Trophoblast cell (in vitro differentiated cells and primary cell): ENCODE data around the gene ETV6.

Experiments
- DNase-seq, 2 donors: peaks; one replicate each; pipeline ENCODE4 v3.0.0-alpha.2; 2016
- H2AFZ ChIP-seq: 2 replicates; pipeline ENCODE4 v1.6.1; 2013; ENCODE audit warnings: low read length, moderate library complexity, mild to moderate bottlenecking; ENCODE audit not compliant: insufficient read depth, poor library complexity
- H2AK5ac ChIP-seq: 2 replicates; pipeline ENCODE4 v1.6.1; 2013; ENCODE audit warnings: mild to moderate bottlenecking, low read length
- H2BK120ac ChIP-seq: 2 replicates; pipeline ENCODE4 v1.6.1; 2013; ENCODE audit warnings: low read length, mild to moderate bottlenecking, moderate library complexity; ENCODE audit not compliant: insufficient read depth, poor library complexity
- H2BK12ac ChIP-seq: 2 replicates; pipeline ENCODE4 v1.6.1; 2013; ENCODE audit warnings: mild to moderate bottlenecking, low read length, moderate library complexity
- H2BK5ac ChIP-seq: 2 replicates; pipeline ENCODE4 v1.6.1; 2013; ENCODE audit warnings: low read length, low read depth, moderate library complexity, mild to moderate bottlenecking; ENCODE audit not compliant: poor library complexity
- H3K14ac ChIP-seq: 2 replicates; pipeline ENCODE4 v1.6.1; 2013; ENCODE audit warnings: mild to moderate bottlenecking, low read length
- H3K18ac ChIP-seq: 2 replicates; pipeline ENCODE4 v1.6.1; 2013; ENCODE audit warnings: mild to moderate bottlenecking, low read length
- H3K23ac ChIP-seq: 2 replicates; pipeline ENCODE4 v1.6.1; 2013; ENCODE audit warnings: low read length
- H3K27ac ChIP-seq: 2 replicates; pipeline ENCODE4 v1.5.1; 2013; ENCODE audit warnings: low read depth, mild to moderate bottlenecking, inconsistent platforms, low read length, moderate library complexity
- H3K27me3 ChIP-seq: 2 replicates; pipeline ENCODE4 v1.6.1; 2013; ENCODE audit warnings: inconsistent platforms, mild to moderate bottlenecking, low read length, moderate library complexity; ENCODE audit not compliant: insufficient read depth
- H3K36me3 ChIP-seq, 2 experiments: 1 replicate in 1 of 2; 2 replicates in 1 of 2; pipeline ENCODE4 v1.6.1; 2013; ENCODE audit warnings: low read length in 2 of 2, mild to moderate bottlenecking in 2 of 2, moderate library complexity in 1 of 2; ENCODE audit not compliant: insufficient read depth in 2 of 2, control insufficient read depth in 1 of 2
- H3K4ac ChIP-seq: 2 replicates; pipeline ENCODE4 v1.6.1; 2013; ENCODE audit warnings: low read depth, mild to moderate bottlenecking, low read length, moderate library complexity
- H3K4me1 ChIP-seq, 2 experiments: 1 replicate in 1 of 2; 2 replicates in 1 of 2; pipeline ENCODE4 v1.6.1; 2013; ENCODE audit warnings: low read length in 2 of 2, mild to moderate bottlenecking in 2 of 2, moderate library complexity in 1 of 2; ENCODE audit not compliant: insufficient read depth in 2 of 2, control insufficient read depth in 1 of 2
- H3K4me2 ChIP-seq: 2 replicates; pipeline ENCODE4 v1.6.1; 2013; ENCODE audit warnings: inconsistent platforms, mild to moderate bottlenecking, low read length, moderate library complexity
- H3K4me3 ChIP-seq: 2 replicates; pipeline ENCODE4 v1.5.1; 2013; ENCODE audit warnings: mild to moderate bottlenecking, low read depth, low read length, inconsistent platforms
- H3K79me1 ChIP-seq: one replicate; pipeline ENCODE4 v1.6.1; 2013; ENCODE audit warnings: low read length
- H3K79me2 ChIP-seq: 2 replicates; pipeline ENCODE4 v1.6.1; 2013; ENCODE audit warnings: low read length, mild to moderate bottlenecking; ENCODE audit not compliant: control insufficient read depth, insufficient read depth, poor library complexity
- H3K9ac ChIP-seq: 2 replicates; pipeline ENCODE4 v1.6.1; 2013; ENCODE audit warnings: mild to moderate bottlenecking, low read length
- H3K9me3 ChIP-seq: 2 replicates; pipeline ENCODE4 v1.6.1; 2013; ENCODE audit warnings: low read depth, mild to moderate bottlenecking, control low read depth, inconsistent platforms, low read length; ENCODE audit not compliant: insufficient read depth
- H4K12ac ChIP-seq: 2 replicates; pipeline ENCODE4 v1.6.1; 2013; ENCODE audit warnings: low read depth, mild to moderate bottlenecking, low read length, moderate library complexity
- H4K8ac ChIP-seq: 2 replicates; pipeline ENCODE4 v1.6.1; 2013; ENCODE audit warnings: low read depth, mild to moderate bottlenecking, low read length, moderate library complexity
- H4K91ac ChIP-seq: one replicate; pipeline ENCODE4 v1.6.1; 2013; ENCODE audit warnings: low read depth, mild to moderate bottlenecking, low read length, moderate library complexity
- WGBS: extraction: QIAGEN DNeasy Blood & Tissue Kit; methylation state at CpG from one replicate; pipeline ENCODE4 v1.1.7; 2013; ENCODE audit warnings: missing lambda C conversion rate; ENCODE audit not compliant: insufficient read length, insufficient coverage; ENCODE audit errors: extremely low coverage; 5-methylcytosine and 5-hydroxymethylcytosine counted together

ETV6 gene

DNA sequence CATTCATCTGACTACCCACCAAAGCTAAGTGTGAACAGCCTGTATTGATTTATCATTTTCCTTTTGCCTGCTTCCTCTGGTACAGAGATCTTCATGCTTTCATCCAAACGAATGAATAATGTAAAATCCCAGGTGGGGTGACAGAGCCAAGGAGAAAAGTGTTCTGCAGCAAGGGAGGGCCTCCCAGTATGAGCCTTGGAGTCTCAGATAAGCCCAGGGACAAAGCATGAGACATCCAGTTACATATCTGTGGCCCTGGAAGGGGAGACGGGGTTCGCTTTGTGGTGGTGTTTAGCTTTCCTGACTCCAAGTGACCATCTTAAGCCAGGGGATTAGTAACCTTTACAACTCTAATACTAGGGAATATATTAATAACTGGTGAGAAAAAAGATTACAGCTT, 177.1 kb downstream of the ETV6 start:
- H3K14ac ChIP-seq, result no peak overlapping the region
- no CpG with 5 or more reads among the region's 3 CpGs for WGBS
- no peak overlapping the region for H2BK5ac ChIP-seq
- no peak overlapping the region for H2AFZ ChIP-seq
- no peak overlapping the region for H2AK5ac ChIP-seq
- H3K9me3 ChIP-seq, result no peaks in the 10 kb centered on the region
- no peak for DNase-seq
- no peak overlapping the region for H2BK120ac ChIP-seq
- no peaks in the 10 kb centered on the region for H3K79me2 ChIP-seq
- no peak overlapping the region for H3K9ac ChIP-seq
- no peak overlapping the region for H3K4ac ChIP-seq
- no peaks in the 10 kb centered on the region for H3K79me1 ChIP-seq
- no peak overlapping the region for H2BK12ac ChIP-seq
- H4K91ac ChIP-seq, result no peak overlapping the region
- no peak overlapping the region for H3K18ac ChIP-seq
- H3K4me3 ChIP-seq, result no peak overlapping the region
- no peak overlapping the region for H4K12ac ChIP-seq
- no peak overlapping the region for H4K8ac ChIP-seq
- peaks cover 2 to 5% of the 10 kb centered on the region in 2 experiments for H3K36me3 ChIP-seq
- peaks cover 4 to 17% of the 10 kb centered on the region in 2 experiments for H3K4me1 ChIP-seq
- H3K4me2 ChIP-seq, result no peak overlapping the region
- peak overlapping the region; percentile 10 for H3K27ac ChIP-seq
- no peak overlapping the region for H3K23ac ChIP-seq
- no peaks in the 10 kb centered on the region for H3K27me3 ChIP-seq

DNA sequence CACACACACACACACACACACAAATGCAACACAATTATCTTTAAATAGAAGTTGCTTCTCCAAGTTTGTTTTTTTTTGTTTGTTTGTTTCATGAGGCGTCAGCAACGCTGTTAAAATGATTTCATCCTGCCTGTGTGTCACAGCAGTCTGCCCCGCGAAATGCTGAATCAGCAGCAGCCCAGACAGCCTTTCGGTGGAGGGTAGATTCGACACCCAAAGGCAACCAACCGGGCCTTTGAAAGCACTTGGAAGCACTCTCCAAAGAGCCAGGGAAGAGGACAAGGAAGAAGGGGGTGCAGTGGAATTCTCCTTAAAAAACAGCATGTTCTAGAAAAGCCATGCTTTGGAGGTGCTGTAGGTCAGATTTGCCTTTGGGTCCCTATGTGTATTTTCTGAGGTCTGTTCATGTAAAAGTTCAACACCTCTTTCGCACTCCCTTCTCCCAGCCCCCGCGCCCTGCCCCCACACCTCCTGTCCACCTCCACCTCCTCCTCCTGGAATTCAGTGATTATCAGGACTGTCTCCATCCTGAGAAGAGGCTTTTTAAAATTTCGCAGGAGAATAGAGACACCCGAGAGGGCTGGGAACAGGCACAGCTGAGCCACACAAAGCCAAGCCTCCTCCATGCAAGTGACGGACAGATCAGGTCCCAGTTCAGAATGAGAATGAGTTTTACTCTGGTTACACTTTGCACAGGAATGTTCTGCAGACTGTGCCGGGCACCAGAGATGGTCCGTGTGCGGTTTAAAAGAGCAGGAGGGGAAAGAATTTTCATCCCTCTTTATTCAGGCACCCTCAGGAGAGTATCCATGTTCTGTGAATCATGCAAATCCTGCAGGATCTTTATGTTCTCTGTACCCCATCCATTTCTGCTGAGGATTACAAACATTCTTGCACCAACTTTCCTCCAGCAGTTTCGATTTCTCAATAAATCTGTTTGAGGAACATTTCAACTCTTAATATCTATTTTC, 177.9 kb downstream of the ETV6 start:
- Histone ChIP-seq H4K8ac (no peak overlapping the region), H3K18ac (no peak overlapping the region), H2BK120ac (no peak overlapping the region), H3K9ac (no peak overlapping the region), H3K79me1 (no peaks in the 10 kb centered on the region), H3K27me3 (no peaks in the 10 kb centered on the region), H3K23ac (no peak overlapping the region), H3K27ac (peak overlapping the region; percentile 11), H3K4me3 (no peak overlapping the region), H3K4me2 (peak overlapping the region; percentile 44), H2BK5ac (peak overlapping the region; percentile 23), H2BK12ac (no peak overlapping the region), H3K36me3 (peaks cover 0 to 3% of the 10 kb centered on the region in 2 experiments), H2AFZ (no peak overlapping the region), H2AK5ac (no peak overlapping the region), H3K4ac (no peak overlapping the region), H3K9me3 (no peaks in the 10 kb centered on the region), H3K4me1 (peaks cover 4 to 17% of the 10 kb centered on the region in 2 experiments), H3K79me2 (no peaks in the 10 kb centered on the region), H4K91ac (no peak overlapping the region), H4K12ac (no peak overlapping the region), H3K14ac (no peak overlapping the region)
- DNase-seq, result peak in 1 of 2 donors; percentile 26
- WGBS, result no CpG with 5 or more reads among the region's 17 CpGs

- no peaks in the 10 kb centered on the region for H3K79me1 ChIP-seq
- no peak overlapping the region for H4K12ac ChIP-seq
- no peak overlapping the region for H3K9ac ChIP-seq
- no peak overlapping the region for H2AK5ac ChIP-seq
- H3K4me2 ChIP-seq, result no peak overlapping the region
- H2BK120ac ChIP-seq, result no peak overlapping the region
- no peak overlapping the region for H3K23ac ChIP-seq
- no peak overlapping the region for H2BK12ac ChIP-seq
- WGBS, result no CpG with 5 or more reads among the region's 4 CpGs
- no peak overlapping the region for H2AFZ ChIP-seq
- H3K18ac ChIP-seq, result no peak overlapping the region
- no peak overlapping the region for H3K14ac ChIP-seq
- no peak overlapping the region for H4K91ac ChIP-seq
- H3K27ac ChIP-seq, result no peak overlapping the region
- no peak overlapping the region for H3K4ac ChIP-seq
- no peak overlapping the region for H3K4me3 ChIP-seq
- H3K79me2 ChIP-seq, result no peaks in the 10 kb centered on the region
- no peak for DNase-seq
- H3K4me1 ChIP-seq, result peaks cover 4 to 17% of the 10 kb centered on the region in 2 experiments
- H2BK5ac ChIP-seq, result no peak overlapping the region
- H4K8ac ChIP-seq, result no peak overlapping the region
- H3K36me3 ChIP-seq, result peaks cover 0 to 3% of the 10 kb centered on the region in 2 experiments
- no peaks in the 10 kb centered on the region for H3K9me3 ChIP-seq
- H3K27me3 ChIP-seq, result no peaks in the 10 kb centered on the region
Measured at GRCh38 chr12:11829764-11830194, 180.3 kb downstream of the ETV6 start.

- Histone ChIP-seq H3K4me2 (no peak overlapping the region), H3K79me2 (no peaks in the 10 kb centered on the region), H4K91ac (no peak overlapping the region), H3K18ac (no peak overlapping the region), H4K12ac (no peak overlapping the region), H3K27ac (no peak overlapping the region), H3K4me1 (peaks cover 4 to 16% of the 10 kb centered on the region in 2 experiments), H2BK120ac (no peak overlapping the region), H3K36me3 (peaks cover 0 to 3% of the 10 kb centered on the region in 2 experiments), H3K9ac (no peak overlapping the region), H3K4ac (no peak overlapping the region), H3K23ac (peak overlapping the region; percentile 37), H4K8ac (no peak overlapping the region), H3K9me3 (no peaks in the 10 kb centered on the region), H2AFZ (no peak overlapping the region), H3K4me3 (no peak overlapping the region), H3K27me3 (no peaks in the 10 kb centered on the region), H2BK12ac (no peak overlapping the region), H3K14ac (no peak overlapping the region), H2AK5ac (no peak overlapping the region), H2BK5ac (no peak overlapping the region), H3K79me1 (no peaks in the 10 kb centered on the region)
- DNase-seq, result peak in 1 of 2 donors; percentile 33
- no CpG with 5 or more reads among the region's 5 CpGs for WGBS
Measured at GRCh38 chr12:11830307-11830801, 180.9 kb downstream of the ETV6 start.
